Thoracic aorta (tissue), 2 donors: ENCODE measurements around the gene ACKR2. TPM values are rescaled to one million over a fixed set of nuclear protein-coding genes. Genes with fewer than 3 reads are reported as not detected.
"Not testable (repeated sequence)": the region's sequence is repeated elsewhere in the genome, so short reads cannot be mapped to it uniquely, and the experiment has no call there.

Source experiments
- ATAC-seq: fragments of 150-250 bp; one replicate; pipeline ENCODE4 v1.8.0; 2017; ENCODE audit warnings: low read depth; ENCODE audit not compliant: insufficient number of reproducible peaks, low FRiP score
- DNase-seq: peaks from one replicate; pipeline ENCODE4 v3.0.0-alpha.2; 2020; ENCODE audit warnings: low spot score
- H3K27ac ChIP-seq, 2 donors: fragments of 200-600 bp; sonication (generic); 1 replicate in 1 of 2; 2 replicates in 1 of 2; pipeline ENCODE4 v1.5.1; 2016; ENCODE audit warnings: mild to moderate bottlenecking in 2 of 2, moderate library complexity in 2 of 2
- H3K27me3 ChIP-seq: fragments of 200-600 bp; sonication (generic); replicated peaks from 2 replicates; pipeline ENCODE4 v1.6.0; 2016; ENCODE audit warnings: mild to moderate bottlenecking; ENCODE audit not compliant: insufficient read depth
- H3K36me3 ChIP-seq: fragments of 200-600 bp; sonication (generic); one replicate; pipeline ENCODE4 v1.5.1; 2016
- H3K4me1 ChIP-seq, 2 donors: fragments of 200-600 bp; sonication (generic); 1 replicate in 1 of 2; 2 replicates in 1 of 2; pipeline versions ENCODE4 v1.5.1 to v1.6.0; 2016; ENCODE audit warnings: low read depth in 2 of 2, mild to moderate bottlenecking in 1 of 2; ENCODE audit not compliant: control insufficient read depth in 1 of 2
- H3K4me3 ChIP-seq: fragments of 200-600 bp; sonication (generic); 2 replicates; pipeline ENCODE4 v1.5.1; 2016; ENCODE audit warnings: mild to moderate bottlenecking
- H3K9me3 ChIP-seq: fragments of 200-600 bp; sonication (generic); 2 replicates; pipeline ENCODE4 v1.5.1; 2016
- CTCF ChIP-seq: fragments of 200-600 bp; sonication (generic); IDR thresholded peaks from one replicate; pipeline ENCODE4 v1.5.1; 2019; ENCODE audit warnings: antibody characterized with exemption
- total RNA-seq, 2 donors: library from RNA; depleted of rRNA; stranded (reverse); fragments of >200 nt; gene quantifications; one replicate each; pipeline versions ENCODE4 v1.1.0 to v1.2.3, GENCODE V29; 2016

Gene ACKR2
- total RNA-seq, 2 donors from 2014 or later = 10.0 to 11.9 TPM

- DNase-seq (no peak), ATAC-seq (no peak)
- no peak for TF ChIP-seq CTCF
- no peaks in the 10 kb centered on the region for H3K27me3 ChIP-seq
- H3K4me3 ChIP-seq = no peak overlapping the region
- no peak overlapping the region for H3K27ac ChIP-seq
- peaks cover 0 to 10% of the 10 kb centered on the region in 2 donors for H3K4me1 ChIP-seq
- no peaks in the 10 kb centered on the region for H3K36me3 ChIP-seq
- no peaks in the 10 kb centered on the region for H3K9me3 ChIP-seq
These were observed 67.9 kb downstream of the ACKR2 start for GRCh38 chr3:42876940-42877720.

GRCh38 chr3:42877881-42878280 lies 68.6 kb downstream of the ACKR2 start:
- no peaks in the 10 kb centered on the region for H3K9me3 ChIP-seq
- ATAC-seq (no peak), DNase-seq (no peak)
- no peaks in the 10 kb centered on the region for H3K36me3 ChIP-seq
- no peak overlapping the region for H3K27ac ChIP-seq
- TF ChIP-seq CTCF = no peak
- no peak overlapping the region for H3K4me3 ChIP-seq
- H3K4me1 ChIP-seq = peaks cover 0 to 8% of the 10 kb centered on the region in 2 donors
- no peaks in the 10 kb centered on the region for H3K27me3 ChIP-seq

- H3K4me1 ChIP-seq = peaks cover 0 to 8% of the 10 kb centered on the region in 2 donors
- no peak overlapping the region for H3K27ac ChIP-seq
- no peak for TF ChIP-seq CTCF
- H3K4me3 ChIP-seq = peak overlapping the region; percentile 91
- no peaks in the 10 kb centered on the region for H3K27me3 ChIP-seq
- no peaks in the 10 kb centered on the region for H3K36me3 ChIP-seq
- H3K9me3 ChIP-seq = no peaks in the 10 kb centered on the region
- ATAC-seq (no peak), DNase-seq (no peak)
These were observed 70.9 kb downstream of the ACKR2 start for GRCh38 chr3:42880183-42880582.

GRCh38 chr3:42880601-42881451 lies 71.6 kb downstream of the ACKR2 start:
- Histone ChIP-seq H3K27me3 (no peaks in the 10 kb centered on the region), H3K9me3 (no peaks in the 10 kb centered on the region), H3K4me3 (peak overlapping the region; percentile 91), H3K4me1 (peaks cover 0 to 8% of the 10 kb centered on the region in 2 donors), H3K27ac (peak overlapping the region in 1 of 2 donors; percentile 55), H3K36me3 (no peaks in the 10 kb centered on the region)
- peak; percentile 91 for TF ChIP-seq CTCF
- peak; percentile 57 for DNase-seq
- peak; percentile 89 for ATAC-seq

GRCh38 chr3:42883251-42883930 lies 74.1 kb downstream of the ACKR2 start:
- H3K36me3 ChIP-seq, H3K9me3 ChIP-seq, H3K27ac ChIP-seq, DNase-seq, H3K4me1 ChIP-seq, H3K27me3 ChIP-seq, ATAC-seq, H3K4me3 ChIP-seq: not testable (repeated sequence)
